HPDE6-E6E7 (cell line): ENCODE measurements around the gene FLNC.
A peak's percentile ranks its signal among the peaks of the same experiment; 100 is the strongest.

Experiments used
- DNase-seq: peaks from one replicate; pipeline ENCODE4 v3.0.0; 2011; ENCODE audit warnings: missing footprints; ENCODE audit errors: extremely low spot score

The FLNC gene

DNA sequence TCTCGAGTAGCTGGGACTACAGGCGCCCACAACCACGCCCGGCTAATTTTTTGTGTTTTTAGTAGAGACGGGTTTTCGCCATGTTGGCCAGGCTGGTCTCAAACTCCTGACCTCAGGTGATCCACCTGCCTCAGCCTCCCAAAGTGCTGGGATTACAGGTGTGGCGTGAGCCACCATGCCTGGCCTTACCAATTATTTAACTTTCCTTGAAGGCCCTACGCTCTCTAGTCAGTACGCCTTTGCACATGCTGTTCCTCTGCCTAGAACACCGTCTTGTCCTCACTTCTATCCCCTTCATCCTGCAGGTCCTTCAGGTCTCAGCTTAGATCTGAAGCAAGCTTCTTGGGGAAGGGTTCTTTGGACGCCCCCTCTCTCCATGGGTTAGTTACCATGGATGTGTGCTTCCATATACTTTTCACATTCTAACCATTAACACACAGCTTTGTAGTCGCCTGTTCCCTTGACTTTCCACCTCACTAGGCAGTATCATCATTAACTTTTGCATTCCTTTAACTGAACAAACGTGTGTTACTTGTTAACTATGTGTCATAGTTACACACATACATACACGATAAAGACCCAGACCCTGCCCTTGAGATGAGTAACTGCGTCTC lies 31.9 kb downstream of the FLNC start:
- no peak for DNase-seq

DNA sequence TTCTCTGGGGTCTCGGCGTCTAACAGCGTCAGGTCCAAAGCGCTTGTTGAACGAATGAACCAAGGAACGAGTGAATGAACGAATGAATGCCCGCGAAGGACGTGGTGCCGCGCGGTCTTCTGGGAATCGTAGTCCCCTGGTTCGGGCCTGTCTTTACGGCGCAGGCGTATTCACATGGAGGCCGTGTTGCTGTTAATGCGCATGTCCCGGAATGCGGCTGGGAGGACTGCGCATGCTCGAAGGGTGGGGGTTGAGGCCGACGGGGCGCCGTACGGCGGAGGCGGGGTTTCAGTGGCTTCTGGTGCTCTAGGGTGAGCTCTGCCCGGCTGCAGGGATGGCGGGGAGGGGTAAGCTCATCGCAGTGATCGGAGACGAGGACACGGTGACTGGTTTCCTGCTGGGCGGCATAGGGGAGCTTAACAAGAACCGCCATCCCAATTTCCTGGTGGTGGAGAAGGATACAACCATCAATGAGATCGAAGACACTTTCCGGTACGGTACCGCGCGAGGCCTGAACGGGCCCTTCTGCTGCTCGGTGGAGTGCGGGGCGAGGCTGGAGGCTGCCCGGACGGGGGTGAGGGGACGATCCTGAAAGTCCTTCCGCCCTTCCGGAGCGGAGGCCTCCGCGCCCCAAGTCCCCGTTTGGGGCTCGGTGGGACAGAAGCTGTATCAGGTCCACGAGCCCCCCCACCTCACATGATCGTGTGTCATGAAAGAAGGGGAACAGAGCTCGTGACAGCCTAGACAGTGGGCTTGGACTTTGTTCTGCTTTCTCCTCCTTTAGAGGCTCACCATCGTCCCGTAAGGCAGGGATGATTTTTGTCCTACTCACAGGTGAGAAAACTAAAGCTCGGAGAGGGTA lies 32.6 kb downstream of the FLNC start, which contains the start of gene ATP6V1F:
TSS of gene ATP6V1F (plus strand) at position 286 of the 862 bp plus-strand sequence. CDS start at position 335, 49 bp downstream.
- DNase-seq, result peak; percentile 96

DNA sequence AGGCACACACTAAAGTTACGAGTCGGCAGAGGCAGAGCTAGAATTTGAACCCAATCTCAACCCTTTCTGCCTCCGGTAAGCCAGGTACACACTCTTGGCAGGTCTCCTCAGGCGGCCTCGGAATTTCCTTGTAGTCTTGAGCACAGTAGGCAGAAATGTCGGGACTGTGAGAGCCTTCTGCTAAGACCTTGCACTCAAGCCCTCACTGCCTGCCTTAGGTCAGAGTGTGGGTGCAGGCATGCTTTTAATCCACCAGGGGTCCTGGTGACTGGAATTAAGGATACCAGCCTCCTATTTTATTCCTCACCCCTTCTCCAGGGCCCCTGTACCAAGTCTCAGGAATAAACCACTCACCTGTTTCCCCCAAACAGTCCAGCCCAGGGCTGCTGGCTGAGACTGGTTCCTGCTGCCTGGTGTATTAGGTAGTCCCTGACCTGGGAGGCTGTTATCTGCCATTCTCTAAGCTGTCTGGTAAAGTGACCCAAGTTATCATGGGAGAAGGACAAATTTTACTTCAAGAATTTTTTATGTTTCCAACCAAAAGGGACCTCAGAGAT lies 33.3 kb downstream of the FLNC start:
- DNase-seq, result no peak

- DNase-seq, result no peak
These were observed 35.1 kb downstream of the FLNC start for GRCh38 chr7:128865303-128865702.

DNA sequence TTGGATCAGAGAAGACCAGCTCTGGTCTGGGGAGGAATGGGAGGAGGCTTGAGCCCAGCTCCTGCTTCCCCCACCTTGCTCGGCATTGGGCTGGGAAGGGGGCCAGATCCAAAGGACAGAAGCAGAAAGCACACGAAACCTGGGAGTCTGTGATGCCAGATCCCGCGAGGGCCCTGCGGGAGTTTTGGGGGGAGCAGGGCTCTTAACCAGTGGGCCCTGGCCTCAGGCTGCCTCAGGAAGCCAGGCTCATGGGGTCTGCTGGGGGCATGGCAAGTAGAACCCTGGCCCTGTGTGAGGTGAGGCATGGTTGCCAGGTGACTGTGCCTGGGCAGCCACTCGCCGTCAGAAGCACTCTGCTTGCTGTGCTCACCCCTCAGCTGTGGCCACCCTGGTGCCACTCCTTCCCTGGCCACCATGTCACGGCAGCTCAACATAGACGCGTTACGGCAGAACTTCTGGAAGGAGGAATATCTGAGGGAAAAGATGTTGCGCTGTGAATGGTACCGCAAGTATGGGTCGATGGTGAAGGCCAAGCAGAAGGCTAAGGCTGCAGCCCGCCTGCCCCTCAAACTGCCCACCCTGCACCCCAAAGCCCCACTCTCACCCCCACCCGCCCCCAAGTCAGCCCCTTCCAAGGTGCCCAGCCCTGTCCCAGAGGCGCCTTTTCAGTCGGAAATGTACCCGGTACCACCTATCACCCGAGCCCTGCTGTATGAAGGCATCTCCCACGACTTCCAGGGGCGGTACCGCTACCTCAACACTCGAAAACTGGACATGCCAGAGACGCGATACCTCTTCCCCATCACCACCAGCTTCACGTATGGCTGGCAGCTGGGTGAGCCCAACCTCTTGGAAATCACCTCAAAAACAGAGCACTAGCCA lies 36.0 kb downstream of the FLNC start:
- no peak for DNase-seq

DNA sequence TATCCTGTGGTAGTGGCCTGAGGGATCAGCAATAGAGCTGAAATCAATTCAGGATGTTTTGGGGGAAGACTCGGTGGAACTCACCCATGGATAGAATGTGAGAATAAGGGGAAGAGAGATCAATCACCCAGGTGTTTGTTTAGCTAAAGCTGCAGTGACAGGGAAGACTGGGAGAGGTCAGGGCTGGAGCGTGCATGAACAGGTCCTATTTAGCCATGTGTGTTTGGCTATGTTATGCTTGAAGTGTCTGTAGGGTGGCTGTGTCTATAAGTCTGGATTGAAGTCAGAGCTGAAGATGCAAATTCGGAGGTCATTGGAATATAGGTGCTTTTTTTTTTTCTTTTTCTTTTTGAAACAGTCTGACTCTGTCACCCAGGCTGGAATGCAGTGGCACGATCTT lies 37.0 kb downstream of the FLNC start:
- no peak for DNase-seq

DNA sequence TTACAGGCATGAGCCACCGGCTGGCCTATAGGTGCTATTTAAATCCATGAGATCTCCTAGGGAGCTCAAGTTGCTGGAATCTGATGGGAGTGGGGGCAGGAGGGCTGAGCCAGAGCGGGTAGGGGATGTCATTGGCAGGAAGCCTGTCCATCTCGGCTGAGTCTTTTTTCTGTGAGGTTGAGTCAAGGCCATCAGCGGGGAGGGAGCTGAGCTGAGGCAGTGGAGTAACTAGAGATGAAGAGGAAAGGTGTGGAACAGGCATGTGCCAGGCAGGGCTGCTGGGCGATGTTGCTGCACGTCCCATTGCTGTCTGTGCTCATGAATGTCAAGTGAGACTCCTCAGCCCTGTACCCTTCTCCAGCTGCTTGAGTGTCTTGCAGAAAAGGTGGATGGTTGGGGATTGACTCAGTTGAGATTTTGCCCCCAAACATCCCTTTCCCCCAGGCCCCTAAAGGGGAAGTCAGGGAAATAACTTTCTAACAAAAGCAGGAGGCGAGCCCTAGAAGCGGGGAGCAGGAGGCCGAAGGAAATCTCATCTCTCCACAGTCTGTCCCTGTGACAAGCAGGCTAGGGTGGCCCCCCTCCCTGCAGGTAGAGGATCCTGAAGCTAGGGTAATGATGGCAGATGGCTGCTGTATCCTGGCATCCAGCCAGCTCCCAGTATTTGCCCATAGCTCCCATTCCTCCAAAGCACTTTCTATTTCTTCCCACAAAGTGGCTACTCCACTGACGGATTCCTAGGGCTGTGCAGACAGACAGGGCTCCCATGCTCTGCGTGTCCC lies 37.8 kb downstream of the FLNC start:
- peak; percentile 71 for DNase-seq

- no peak for DNase-seq
These were observed 38.5 kb downstream of the FLNC start for GRCh38 chr7:128868624-128869137.

DNA sequence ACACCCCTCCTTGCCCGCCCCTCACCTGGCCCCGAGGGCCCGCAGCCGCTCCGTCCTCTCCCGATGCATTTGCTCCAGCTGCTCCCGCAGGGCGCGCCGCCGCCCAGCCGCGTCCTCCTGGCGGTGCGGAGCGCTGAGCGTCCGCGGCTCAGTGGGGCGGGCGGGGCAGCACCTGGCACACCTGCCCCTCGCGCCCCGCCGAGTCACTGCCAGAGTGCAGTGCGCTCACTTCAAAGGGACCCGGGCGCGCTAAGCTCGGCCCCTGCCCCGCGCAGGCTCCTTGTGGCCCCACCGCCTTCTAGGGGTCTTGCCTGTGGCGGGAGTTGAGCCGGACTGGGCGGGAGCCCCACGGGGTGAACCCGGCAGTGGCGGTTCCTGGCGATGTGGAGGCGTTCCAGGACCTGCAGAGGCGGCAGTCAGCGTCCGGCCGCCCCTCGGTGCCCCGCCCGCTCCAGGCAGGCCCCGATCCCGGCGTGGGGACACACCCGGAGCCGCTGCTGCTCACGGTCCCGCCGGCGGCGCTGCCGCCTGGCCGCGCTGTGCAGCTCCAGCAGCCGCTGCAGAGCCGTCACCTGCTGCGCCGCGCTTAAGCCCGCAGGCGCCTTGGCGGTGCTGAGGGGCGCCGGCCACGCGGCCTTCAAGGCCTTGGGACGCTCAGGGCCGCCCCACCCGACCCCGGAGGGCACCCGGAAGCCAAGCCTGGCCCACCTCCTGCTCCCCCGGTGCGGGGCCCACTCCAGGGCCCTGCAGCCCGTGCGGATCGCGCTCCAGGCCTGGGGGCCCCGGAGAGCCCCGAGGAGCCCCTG lies 39.1 kb downstream of the FLNC start:
- no peak for DNase-seq

- no peak for DNase-seq
These were observed 39.7 kb downstream of the FLNC start for GRCh38 chr7:128869944-128870285.

DNA sequence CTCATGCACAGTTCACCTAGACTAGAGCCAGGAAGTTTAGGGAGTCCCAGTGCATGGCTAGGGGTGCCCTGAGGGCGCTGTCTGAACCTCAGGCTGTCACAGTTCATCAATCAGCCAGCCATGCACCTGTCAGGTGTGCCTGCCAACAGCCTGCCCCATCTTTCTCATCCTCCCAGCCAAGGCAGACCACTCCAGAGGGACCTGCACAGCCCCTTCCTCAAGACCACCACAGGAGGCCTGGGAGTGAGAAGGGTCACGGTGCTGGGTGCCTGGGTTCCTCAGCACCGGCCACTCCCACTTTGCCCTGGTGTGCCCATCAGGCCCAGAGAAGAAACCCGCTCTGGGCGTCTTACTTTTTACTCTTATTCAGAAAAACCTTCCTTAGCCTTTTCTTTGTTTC lies 40.8 kb downstream of the FLNC start:
- no peak for DNase-seq

DNA sequence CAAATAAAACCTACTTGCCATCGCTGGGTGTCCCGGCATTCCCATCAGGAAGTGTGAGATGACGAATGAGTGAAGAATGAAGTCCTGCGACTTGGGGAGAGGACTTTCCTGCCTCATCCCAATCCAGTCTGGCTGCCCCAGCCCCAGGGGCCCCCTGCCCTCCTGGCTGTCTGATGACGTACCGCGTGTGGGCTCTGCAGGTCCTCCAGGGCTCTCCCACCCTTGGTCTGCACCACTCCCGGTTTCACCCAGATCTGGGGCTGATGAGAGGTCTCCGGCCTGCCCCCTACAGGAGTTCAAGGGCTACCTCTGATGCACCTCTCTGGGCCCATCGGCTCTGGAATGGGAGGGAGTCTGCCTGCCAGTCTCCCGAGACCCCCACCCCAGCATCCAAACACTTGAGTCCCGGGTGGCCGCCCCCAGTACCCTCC lies 42.2 kb downstream of the FLNC start:
- no peak for DNase-seq

GRCh38 chr7:128873234-128873633 lies 43.0 kb downstream of the FLNC start:
- no peak for DNase-seq

- no peak for DNase-seq
These were observed 44.2 kb downstream of the FLNC start for GRCh38 chr7:128874140-128875031.

DNA sequence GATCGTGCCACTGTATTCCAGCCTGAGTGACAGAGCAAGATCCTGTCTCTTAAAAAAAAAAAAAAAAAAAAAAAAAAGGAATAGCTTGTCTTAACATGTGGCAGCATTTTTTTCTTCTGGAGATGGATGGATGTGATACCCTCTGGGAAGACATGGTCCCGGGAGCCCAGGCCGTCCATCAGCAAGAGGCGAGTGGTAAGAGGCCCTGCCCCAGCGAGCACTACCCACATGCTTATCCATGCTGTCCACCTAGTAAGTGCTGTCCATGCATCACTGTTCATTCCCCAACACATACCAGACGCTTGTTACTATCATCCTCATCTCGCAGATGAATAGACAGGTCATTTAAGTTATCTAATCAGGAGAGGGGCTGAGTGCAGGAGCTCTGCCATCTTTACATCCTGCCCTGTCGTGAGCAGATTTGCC lies 45.3 kb downstream of the FLNC start:
- DNase-seq, result no peak

- DNase-seq, result no peak
These were observed 45.9 kb downstream of the FLNC start for GRCh38 chr7:128876127-128876526.

DNA sequence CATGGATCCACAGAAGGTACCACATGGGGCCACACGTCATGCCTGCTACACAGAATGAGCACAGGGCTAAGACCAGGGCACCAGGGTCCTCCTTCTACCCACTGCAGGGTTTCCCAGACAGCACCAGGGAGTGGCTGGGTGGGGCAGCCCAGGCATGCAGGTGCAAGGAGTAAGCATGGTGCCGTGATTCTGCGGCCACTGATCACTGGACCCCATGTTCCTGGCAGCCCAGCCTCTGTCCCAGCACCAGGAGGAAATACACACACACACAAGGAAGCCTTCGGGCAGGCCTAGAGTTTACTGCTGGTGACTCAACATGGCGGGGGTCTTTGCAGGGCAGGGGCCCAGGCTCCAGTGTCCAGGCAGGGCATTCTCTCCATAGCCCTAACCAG lies 46.4 kb downstream of the FLNC start:
- DNase-seq, result no peak

DNA sequence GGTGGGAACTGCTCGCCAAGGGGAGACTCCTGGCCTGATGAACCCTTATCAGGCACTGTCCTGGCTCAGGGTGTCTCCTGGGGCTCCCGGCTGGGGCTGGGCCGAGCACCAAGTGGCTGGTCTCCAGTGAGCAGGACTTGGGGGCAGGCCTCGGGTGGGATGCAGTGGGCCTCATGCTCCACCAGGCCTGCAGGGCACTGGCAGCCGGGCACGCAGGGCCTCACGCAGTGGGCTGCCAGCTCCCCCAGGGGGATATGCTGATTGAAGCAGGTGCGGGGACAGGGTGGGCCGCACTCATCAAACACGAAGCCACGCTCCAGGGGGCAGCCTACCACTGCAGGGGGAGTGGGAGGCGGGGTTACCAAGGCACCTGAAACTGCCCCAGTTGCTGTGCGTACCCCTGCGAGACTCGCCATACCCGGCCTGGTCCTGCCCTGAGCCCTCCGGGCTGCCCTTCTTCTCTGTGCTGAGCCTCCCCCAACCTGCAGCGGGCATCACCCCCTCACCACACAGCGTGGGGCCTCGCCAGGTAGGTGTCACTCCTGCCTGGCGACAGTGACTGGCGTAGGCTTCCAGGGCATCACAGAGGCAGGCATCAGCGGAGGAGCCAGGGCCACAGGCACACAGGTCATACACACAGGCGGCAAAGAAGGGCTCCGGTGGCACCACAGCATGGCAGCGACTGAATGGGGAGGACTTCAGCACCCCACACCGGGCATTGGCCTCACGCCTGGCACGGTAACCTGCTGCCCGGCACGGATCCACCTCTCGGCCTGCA lies 47.0 kb downstream of the FLNC start:
- no peak for DNase-seq
